HepG2 (cell line): ENCODE results near the gene RILPL1. TPM values are rescaled to one million over a fixed set of nuclear protein-coding genes. Genes with fewer than 3 reads are reported as not detected.

Experiments used
- ARHGAP35 ChIP-seq: sonication (generic); formaldehyde crosslinking; IDR thresholded peaks from 2 replicates; pipeline ENCODE4 v1.9.0; 2022; ENCODE audit warnings: mild to moderate bottlenecking, inconsistent platforms, moderate library complexity, missing genetic modification reagents, borderline replicate concordance
- GABPA ChIP-seq, 2 experiments: IDR thresholded peaks; 2 replicates each; pipeline ENCODE4 v1.6.1; 2011 to 2016; ENCODE audit warnings: low read depth in 2 of 2, low read length in 1 of 2, missing biosample characterization in 1 of 2, missing genetic modification characterization in 1 of 2
- GATAD1 ChIP-seq: IDR thresholded peaks from 2 replicates; pipeline ENCODE4 v1.6.1; 2016; ENCODE audit warnings: missing genetic modification reagents, missing compliant biosample characterization
- LCORL ChIP-seq, 2 experiments: fragments of 450-650 bp in 1 of 2; sonication (generic) in 1 of 2; formaldehyde crosslinking in 1 of 2; IDR thresholded peaks; 2 replicates each; pipeline versions ENCODE4 v1.5.0 to v1.6.1; 2017 to 2020; ENCODE audit warnings: antibody characterized with exemption in 1 of 2, missing genetic modification reagents in 1 of 2
- MAFG ChIP-seq: sonication (generic); formaldehyde crosslinking; IDR thresholded peaks from 2 replicates; pipeline ENCODE4 v1.5.1; 2020; ENCODE audit warnings: mild to moderate bottlenecking, missing genetic modification reagents
- MAFK ChIP-seq, 2 experiments: IDR thresholded peaks in 1 of 2; conservative IDR thresholded peaks in 1 of 2; 2 replicates each; pipeline ENCODE4 v1.6.1; 2011; ENCODE audit warnings: improper control_type of control experiment in 2 of 2, low read length in 2 of 2
- MAX ChIP-seq: IDR thresholded peaks from 2 replicates; pipeline ENCODE4 v1.6.1; 2012; ENCODE audit warnings: inconsistent platforms
- NONO ChIP-seq, 2 experiments: fragments of 450-650 bp in 1 of 2; sonication (generic) in 1 of 2; formaldehyde crosslinking in 1 of 2; IDR thresholded peaks in 1 of 2; conservative IDR thresholded peaks in 1 of 2; 2 replicates each; pipeline versions ENCODE4 v1.6.1 to v1.8.0; 2017 to 2022; ENCODE audit warnings: mild to moderate bottlenecking in 1 of 2, missing genetic modification reagents in 1 of 2, moderate library complexity in 1 of 2
- PHF20 ChIP-seq: sonication (generic); formaldehyde crosslinking; IDR thresholded peaks from 2 replicates; pipeline ENCODE4 v1.5.0; 2020; ENCODE audit warnings: mild to moderate bottlenecking, missing genetic modification reagents
- PHF21A ChIP-seq: sonication (generic); formaldehyde crosslinking; IDR thresholded peaks from 2 replicates; pipeline ENCODE4 v1.5.0; 2020; ENCODE audit warnings: mild to moderate bottlenecking, missing genetic modification reagents
- PHF5A ChIP-seq: IDR thresholded peaks from one replicate; pipeline ENCODE4 v1.6.1; 2018; ENCODE audit warnings: low read depth, missing genetic modification reagents; ENCODE audit not compliant: unreplicated experiment
- POLR2AphosphoS5 ChIP-seq: IDR thresholded peaks from 2 replicates; pipeline ENCODE4 v1.6.1; 2012; ENCODE audit warnings: low read depth, low read length
- ZFAT ChIP-seq: sonication (generic); formaldehyde crosslinking; conservative IDR thresholded peaks from 2 replicates; pipeline ENCODE4 v1.8.1; 2023; ENCODE audit warnings: missing genetic modification reagents, inconsistent platforms
- ZFP90 ChIP-seq: sonication (generic); formaldehyde crosslinking; IDR thresholded peaks from 2 replicates; pipeline ENCODE4 v1.8.0; 2022; ENCODE audit warnings: missing genetic modification reagents, mild to moderate bottlenecking, inconsistent platforms, borderline replicate concordance
- ZNF766 ChIP-seq: sonication (generic); formaldehyde crosslinking; IDR thresholded peaks from 2 replicates; pipeline ENCODE4 v1.5.0; 2020; ENCODE audit warnings: missing genetic modification reagents, borderline replicate concordance
- polyA plus RNA-seq, 8 experiments: library from polyadenylated mRNA; depleted of rRNA in 3 of 8; stranded (reverse) in 7 of 8; unstranded in 1 of 8; fragments of >200 nt; fragmentation: Illumina TruSeq in 4 of 8; extraction: Trizol in 4 of 8; gene quantifications; 2 replicates each; pipeline versions ENCODE4 v1.2.1 to v1.2.3, GENCODE V29; 2011 to 2016; ENCODE audit warnings: low read depth in 4 of 8, missing spikeins in 1 of 8, mixed read lengths in 1 of 8; ENCODE audit not compliant: insufficient read depth in 1 of 8
- total RNA-seq, 5 experiments: library from RNA; depleted of rRNA; stranded (reverse); fragments of >200 nt; fragmentation: Illumina TruSeq; extraction: Trizol; gene quantifications; 2 replicates each; pipeline ENCODE4 v1.2.3, GENCODE V29; 2016; ENCODE audit warnings: low read depth in 1 of 5
- TF ChIP-seq, protein P1 (sequence below): sonication (generic); formaldehyde crosslinking; IDR thresholded peaks from 2 replicates; pipeline ENCODE4 v1.4.0; 2020; ENCODE audit warnings: mild to moderate bottlenecking, missing genetic modification reagents
- TF ChIP-seq, protein P2 (sequence below): sonication (generic); formaldehyde crosslinking; IDR thresholded peaks from 2 replicates; pipeline ENCODE4 v1.5.0; 2020; ENCODE audit warnings: mild to moderate bottlenecking, missing genetic modification reagents, borderline replicate concordance
- TF ChIP-seq, protein P3 (sequence below): sonication (generic); formaldehyde crosslinking; IDR thresholded peaks from 2 replicates; pipeline ENCODE4 v1.4.0; 2020; ENCODE audit warnings: missing genetic modification reagents
- TF ChIP-seq, protein P4 (sequence below): sonication (generic); formaldehyde crosslinking; IDR thresholded peaks from 2 replicates; pipeline ENCODE4 v1.5.1; 2020; ENCODE audit warnings: missing genetic modification reagents, mild to moderate bottlenecking, borderline replicate concordance

Gene RILPL1
- total and polyA plus RNA-seq, 2 of the 13 experiments (the other 11 are each of a cell fraction or from before 2014, with no cell fraction given) = 5.8 to 28.4 TPM

DNA sequence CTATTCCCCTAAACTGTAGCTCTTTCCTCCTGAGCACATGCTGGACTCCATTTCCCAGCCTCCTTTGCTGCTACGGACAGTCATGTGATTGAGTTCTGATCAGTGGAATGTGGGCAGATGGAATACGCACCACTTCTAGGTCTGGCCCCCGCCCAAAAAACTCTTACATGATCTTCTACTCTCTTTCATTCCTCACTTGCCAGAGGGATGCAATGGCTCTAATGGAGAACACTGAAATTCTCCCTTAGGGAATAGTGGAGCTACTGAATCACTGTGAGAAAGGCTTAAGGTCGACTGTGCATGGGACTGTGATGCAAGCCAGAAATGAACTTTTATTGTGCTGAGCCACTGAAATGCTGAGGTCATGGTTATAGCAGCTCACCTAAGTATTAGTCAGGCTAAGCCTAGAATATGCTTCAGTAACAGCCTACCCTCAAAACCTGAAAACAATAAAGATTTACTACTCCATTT lies 37.9 kb upstream of the RILPL1 start (continued):
- TF ChIP-seq ARHGAP35 (CRISPR knock-in tag) (no peak), LCORL (IDR thresholded peaks at IDR 0.05) (peak; percentile 26; the same call in 1 of the 2 replicates), LCORL (CRISPR knock-in tag; IDR thresholded peaks at IDR 0.05) (no peak), MAFK (conservative IDR thresholded peaks at IDR 0.05 in 1 of 2, IDR thresholded peaks at IDR 0.05 in 1 of 2; ENCODE audit: low read length in 2 of 2) (peak; percentile 64), ZFAT (no peak), PHF5A (CRISPR knock-in tag) (peak; percentile 32), ZNF766 (CRISPR knock-in tag) (peak; percentile 35; the same call in 1 of the 2 replicates), GATAD1 (CRISPR knock-in tag) (peak; percentile 69), ZFP90 (peak; percentile 14; the same call in 1 of the 2 replicates), PHF20 (CRISPR knock-in tag) (peak; percentile 65; the same call in 1 of the 2 replicates), PHF21A (peak; percentile 41; the same call in 1 of the 2 replicates), MAFG (CRISPR knock-in tag) (0 out of 2 replicates have a peak, but pooled peaks have one; percentile 13), NONO (IDR thresholded peaks at IDR 0.05) (no peak), NONO (CRISPR knock-in tag; conservative IDR thresholded peaks at IDR 0.05) (0 out of 2 replicates have a peak, but pooled peaks have one; percentile 27), MAX (peak; percentile 51; the same call in 1 of the 2 replicates), POLR2AphosphoS5 (0 out of 2 replicates have a peak, but pooled peaks have one; percentile 25), GABPA (IDR thresholded peaks at IDR 0.05; ENCODE audit: low read depth, low read length) (no peak), GABPA (CRISPR knock-in tag; IDR thresholded peaks at IDR 0.05; ENCODE audit: low read depth) (peak; percentile 54)
- TF ChIP-seq, protein P1, sequence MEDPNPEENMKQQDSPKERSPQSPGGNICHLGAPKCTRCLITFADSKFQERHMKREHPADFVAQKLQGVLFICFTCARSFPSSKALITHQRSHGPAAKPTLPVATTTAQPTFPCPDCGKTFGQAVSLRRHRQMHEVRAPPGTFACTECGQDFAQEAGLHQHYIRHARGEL = no peak
- TF ChIP-seq, protein P2, sequence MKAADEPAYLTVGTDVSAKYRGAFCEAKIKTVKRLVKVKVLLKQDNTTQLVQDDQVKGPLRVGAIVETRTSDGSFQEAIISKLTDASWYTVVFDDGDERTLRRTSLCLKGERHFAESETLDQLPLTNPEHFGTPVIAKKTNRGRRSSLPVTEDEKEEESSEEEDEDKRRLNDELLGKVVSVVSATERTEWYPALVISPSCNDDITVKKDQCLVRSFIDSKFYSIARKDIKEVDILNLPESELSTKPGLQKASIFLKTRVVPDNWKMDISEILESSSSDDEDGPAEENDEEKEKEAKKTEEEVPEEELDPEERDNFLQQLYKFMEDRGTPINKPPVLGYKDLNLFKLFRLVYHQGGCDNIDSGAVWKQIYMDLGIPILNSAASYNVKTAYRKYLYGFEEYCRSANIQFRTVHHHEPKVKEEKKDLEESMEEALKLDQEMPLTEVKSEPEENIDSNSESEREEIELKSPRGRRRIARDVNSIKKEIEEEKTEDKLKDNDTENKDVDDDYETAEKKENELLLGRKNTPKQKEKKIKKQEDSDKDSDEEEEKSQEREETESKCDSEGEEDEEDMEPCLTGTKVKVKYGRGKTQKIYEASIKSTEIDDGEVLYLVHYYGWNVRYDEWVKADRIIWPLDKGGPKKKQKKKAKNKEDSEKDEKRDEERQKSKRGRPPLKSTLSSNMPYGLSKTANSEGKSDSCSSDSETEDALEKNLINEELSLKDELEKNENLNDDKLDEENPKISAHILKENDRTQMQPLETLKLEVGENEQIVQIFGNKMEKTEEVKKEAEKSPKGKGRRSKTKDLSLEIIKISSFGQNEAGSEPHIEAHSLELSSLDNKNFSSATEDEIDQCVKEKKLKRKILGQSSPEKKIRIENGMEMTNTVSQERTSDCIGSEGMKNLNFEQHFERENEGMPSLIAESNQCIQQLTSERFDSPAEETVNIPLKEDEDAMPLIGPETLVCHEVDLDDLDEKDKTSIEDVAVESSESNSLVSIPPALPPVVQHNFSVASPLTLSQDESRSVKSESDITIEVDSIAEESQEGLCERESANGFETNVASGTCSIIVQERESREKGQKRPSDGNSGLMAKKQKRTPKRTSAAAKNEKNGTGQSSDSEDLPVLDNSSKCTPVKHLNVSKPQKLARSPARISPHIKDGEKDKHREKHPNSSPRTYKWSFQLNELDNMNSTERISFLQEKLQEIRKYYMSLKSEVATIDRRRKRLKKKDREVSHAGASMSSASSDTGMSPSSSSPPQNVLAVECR (CRISPR knock-in tag) = peak; percentile 25; the same call in 1 of the 2 replicates
- TF ChIP-seq, protein P3, sequence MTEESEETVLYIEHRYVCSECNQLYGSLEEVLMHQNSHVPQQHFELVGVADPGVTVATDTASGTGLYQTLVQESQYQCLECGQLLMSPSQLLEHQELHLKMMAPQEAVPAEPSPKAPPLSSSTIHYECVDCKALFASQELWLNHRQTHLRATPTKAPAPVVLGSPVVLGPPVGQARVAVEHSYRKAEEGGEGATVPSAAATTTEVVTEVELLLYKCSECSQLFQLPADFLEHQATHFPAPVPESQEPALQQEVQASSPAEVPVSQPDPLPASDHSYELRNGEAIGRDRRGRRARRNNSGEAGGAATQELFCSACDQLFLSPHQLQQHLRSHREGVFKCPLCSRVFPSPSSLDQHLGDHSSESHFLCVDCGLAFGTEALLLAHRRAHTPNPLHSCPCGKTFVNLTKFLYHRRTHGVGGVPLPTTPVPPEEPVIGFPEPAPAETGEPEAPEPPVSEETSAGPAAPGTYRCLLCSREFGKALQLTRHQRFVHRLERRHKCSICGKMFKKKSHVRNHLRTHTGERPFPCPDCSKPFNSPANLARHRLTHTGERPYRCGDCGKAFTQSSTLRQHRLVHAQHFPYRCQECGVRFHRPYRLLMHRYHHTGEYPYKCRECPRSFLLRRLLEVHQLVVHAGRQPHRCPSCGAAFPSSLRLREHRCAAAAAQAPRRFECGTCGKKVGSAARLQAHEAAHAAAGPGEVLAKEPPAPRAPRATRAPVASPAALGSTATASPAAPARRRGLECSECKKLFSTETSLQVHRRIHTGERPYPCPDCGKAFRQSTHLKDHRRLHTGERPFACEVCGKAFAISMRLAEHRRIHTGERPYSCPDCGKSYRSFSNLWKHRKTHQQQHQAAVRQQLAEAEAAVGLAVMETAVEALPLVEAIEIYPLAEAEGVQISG (CRISPR knock-in tag) = peak; percentile 43
- TF ChIP-seq, protein P4, sequence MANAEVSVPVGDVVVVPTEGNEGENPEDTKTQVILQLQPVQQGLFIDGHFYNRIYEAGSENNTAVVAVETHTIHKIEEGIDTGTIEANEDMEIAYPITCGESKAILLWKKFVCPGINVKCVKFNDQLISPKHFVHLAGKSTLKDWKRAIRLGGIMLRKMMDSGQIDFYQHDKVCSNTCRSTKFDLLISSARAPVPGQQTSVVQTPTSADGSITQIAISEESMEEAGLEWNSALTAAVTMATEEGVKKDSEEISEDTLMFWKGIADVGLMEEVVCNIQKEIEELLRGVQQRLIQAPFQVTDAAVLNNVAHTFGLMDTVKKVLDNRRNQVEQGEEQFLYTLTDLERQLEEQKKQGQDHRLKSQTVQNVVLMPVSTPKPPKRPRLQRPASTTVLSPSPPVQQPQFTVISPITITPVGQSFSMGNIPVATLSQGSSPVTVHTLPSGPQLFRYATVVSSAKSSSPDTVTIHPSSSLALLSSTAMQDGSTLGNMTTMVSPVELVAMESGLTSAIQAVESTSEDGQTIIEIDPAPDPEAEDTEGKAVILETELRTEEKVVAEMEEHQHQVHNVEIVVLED = peak; percentile 38; the same call in 1 of the 2 replicates
